Lower leg skin (tissue), 4 donors: ENCODE measurements around the gene ZNF490. TPM values are rescaled to one million over a fixed set of nuclear protein-coding genes. Genes with fewer than 3 reads are reported as not detected.

Experiments
- DNase-seq, 2 donors: peaks; one replicate each; pipeline ENCODE4 v3.0.0-alpha.2; 2019; ENCODE audit warnings: low spot score in 2 of 2
- H3K4me3 ChIP-seq: fragments of 200-600 bp; sonication (generic); 2 replicates; pipeline ENCODE4 v1.5.1; 2017; ENCODE audit warnings: mild to moderate bottlenecking, low read depth; ENCODE audit not compliant: poor library complexity, severe bottlenecking
- POLR2A ChIP-seq, 2 donors: fragments of 450-650 bp; IDR thresholded peaks; one replicate each; pipeline ENCODE4 v1.6.1; 2016 to 2017; ENCODE audit warnings: antibody characterized with exemption in 2 of 2, mild to moderate bottlenecking in 1 of 2, moderate library complexity in 1 of 2
- WGBS, 2 donors: methylation state at CpG; one replicate each; pipeline ENCODE4 v1.1.5; 2018; 5-methylcytosine and 5-hydroxymethylcytosine counted together
- intact Hi-C: fragments of 100-400 bp; cut with DNase I; formaldehyde crosslinking; loops from one replicate; pipeline ENCODE4 v1.15.0; 2023; ENCODE audit warnings: low total_unique reads
- total RNA-seq, 4 donors: library from RNA; depleted of rRNA; stranded (reverse); fragments of >200 nt; gene quantifications; one replicate each; pipeline ENCODE4 v1.1.0, GENCODE V29; 2016
- TF ChIP-seq, protein P1 (sequence below), 3 donors: fragments of 450-650 bp; IDR thresholded peaks; one replicate each; pipeline ENCODE4 v1.5.1; 2016; ENCODE audit warnings: antibody characterized with exemption in 3 of 3, mild to moderate bottlenecking in 3 of 3, moderate library complexity in 2 of 3

ZNF490 gene
- total RNA-seq, 4 donors from 2014 or later, result 5.0 to 7.3 (median 6.7) TPM

- H3K4me3 ChIP-seq, result no peak overlapping the region
- 67 to 71% methylated on average over 5 of the region's 5 CpGs for WGBS, 2 donors
- intact Hi-C loops, result no loop called here
- no peak for DNase-seq
- no peak for TF ChIP-seq POLR2A (IDR thresholded peaks at IDR 0.05)
- TF ChIP-seq, protein P1, sequence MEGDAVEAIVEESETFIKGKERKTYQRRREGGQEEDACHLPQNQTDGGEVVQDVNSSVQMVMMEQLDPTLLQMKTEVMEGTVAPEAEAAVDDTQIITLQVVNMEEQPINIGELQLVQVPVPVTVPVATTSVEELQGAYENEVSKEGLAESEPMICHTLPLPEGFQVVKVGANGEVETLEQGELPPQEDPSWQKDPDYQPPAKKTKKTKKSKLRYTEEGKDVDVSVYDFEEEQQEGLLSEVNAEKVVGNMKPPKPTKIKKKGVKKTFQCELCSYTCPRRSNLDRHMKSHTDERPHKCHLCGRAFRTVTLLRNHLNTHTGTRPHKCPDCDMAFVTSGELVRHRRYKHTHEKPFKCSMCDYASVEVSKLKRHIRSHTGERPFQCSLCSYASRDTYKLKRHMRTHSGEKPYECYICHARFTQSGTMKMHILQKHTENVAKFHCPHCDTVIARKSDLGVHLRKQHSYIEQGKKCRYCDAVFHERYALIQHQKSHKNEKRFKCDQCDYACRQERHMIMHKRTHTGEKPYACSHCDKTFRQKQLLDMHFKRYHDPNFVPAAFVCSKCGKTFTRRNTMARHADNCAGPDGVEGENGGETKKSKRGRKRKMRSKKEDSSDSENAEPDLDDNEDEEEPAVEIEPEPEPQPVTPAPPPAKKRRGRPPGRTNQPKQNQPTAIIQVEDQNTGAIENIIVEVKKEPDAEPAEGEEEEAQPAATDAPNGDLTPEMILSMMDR (IDR thresholded peaks at IDR 0.05), result no peak
These were observed 66.2 kb downstream of the ZNF490 start for GRCh38 chr19:12544401-12544876.

GRCh38 chr19:12543855-12544254 is 66.8 kb downstream of the ZNF490 start:
- TF ChIP-seq POLR2A (IDR thresholded peaks at IDR 0.05), result no peak
- TF ChIP-seq, protein P1 (IDR thresholded peaks at IDR 0.05), result no peak
- no peak for DNase-seq
- intact Hi-C loops, result no loop called here
- WGBS, 2 donors, result 89 to 100% methylated on average over 1 of the region's 1 CpG
- H3K4me3 ChIP-seq, result no peak overlapping the region

Other genes with a start within 250 kb of the ZNF490 start
- gene ZNF442, start 245.1 kb downstream of the ZNF490 start, total RNA-seq, result 1 to 10 TPM; 1.3 to 3.0 (median 1.8) TPM
- gene ZNF799, start 209.5 kb downstream of the ZNF490 start, total RNA-seq, result 1 to 10 TPM; 3.1 to 5.4 (median 4.3) TPM
- 1 to 10 TPM; 4.0 to 5.2 (median 4.9) TPM for gene ZNF443, start 169.8 kb downstream of the ZNF490 start, total RNA-seq
- 1 to 10 TPM; 1.7 to 3.1 (median 2.8) TPM for gene ZNF709, start 126.0 kb downstream of the ZNF490 start, total RNA-seq
- gene ZNF564, start 59.3 kb downstream of the ZNF490 start, total RNA-seq, result 10 to 100 TPM in 1 of 4 donors, 1 to 10 TPM in 3; 6.9 to 10.1 (median 8.8) TPM
- gene ZNF791, start 107 bp upstream of the ZNF490 start, total RNA-seq, result 10 to 100 TPM; 18.6 to 31.1 (median 22.5) TPM
- gene MAN2B1, start 55.9 kb upstream of the ZNF490 start, total RNA-seq, result 10 to 100 TPM; 52.8 to 83.0 (median 74.9) TPM
- 10 to 100 TPM; 15.3 to 23.7 (median 19.3) TPM for gene WDR83, start 56.0 kb upstream of the ZNF490 start, total RNA-seq
- 100 to 1,000 TPM; 101 to 218 (median 159) TPM for gene DHPS, start 71.1 kb upstream of the ZNF490 start, total RNA-seq
- not detected for gene GNG14, start 77.2 kb upstream of the ZNF490 start, total RNA-seq
- gene FBXW9, start 85.8 kb upstream of the ZNF490 start, total RNA-seq, result 10 to 100 TPM in 3 of 4 donors, 1 to 10 TPM in 1; 7.2 to 21.4 (median 13.1) TPM
- gene TNPO2, start 113.1 kb upstream of the ZNF490 start, total RNA-seq, result 100 to 1,000 TPM in 1 of 4 donors, 10 to 100 TPM in 3; 58.3 to 160 (median 89.9) TPM
- gene TRIR, start 123.9 kb upstream of the ZNF490 start, total RNA-seq, result 100 to 1,000 TPM; 358 to 439 (median 390) TPM
- gene GET3, start 126.7 kb upstream of the ZNF490 start, total RNA-seq, result 10 to 100 TPM; 43.2 to 63.2 (median 53.4) TPM
- 100 to 1,000 TPM in 2 of 4 donors, 10 to 100 TPM in 2; 58.3 to 116 (median 85.5) TPM for gene BEST2, start 141.0 kb upstream of the ZNF490 start, total RNA-seq
- gene HOOK2, start 164.7 kb upstream of the ZNF490 start, total RNA-seq, result 100 to 1,000 TPM in 1 of 4 donors, 10 to 100 TPM in 3; 49.9 to 122 (median 65.8) TPM
- 1,000 to 10,000 TPM in 1 of 4 donors, 100 to 1,000 TPM in 3; 608 to 1,091 (median 870) TPM for gene JUNB, start 180.7 kb upstream of the ZNF490 start, total RNA-seq
- gene PRDX2, start 191.0 kb upstream of the ZNF490 start, total RNA-seq, result 100 to 1,000 TPM; 266 to 459 (median 327) TPM
- 1 to 10 TPM in 1 of 4 donors, not detected in 3; 1.6 TPM for gene THSD8, start 191.3 kb upstream of the ZNF490 start, total RNA-seq
- gene RNASEH2A, start 195.8 kb upstream of the ZNF490 start, total RNA-seq, result 1 to 10 TPM; 3.3 to 7.8 (median 5.9) TPM
- not detected for gene RTBDN, start 223.8 kb upstream of the ZNF490 start, total RNA-seq
- gene MAST1, start 227.7 kb upstream of the ZNF490 start, total RNA-seq, result 10 to 100 TPM in 2 of 4 donors, 1 to 10 TPM in 2; 5.9 to 20.8 (median 10.3) TPM